ENCODE data around the gene AK1. TPM values are rescaled to one million over a fixed set of nuclear protein-coding genes. Genes with fewer than 3 reads are reported as not detected.
"Not testable (repeated sequence)": the region's sequence is repeated elsewhere in the genome, so short reads cannot be mapped to it uniquely, and the experiment has no call there.

The AK1 gene
- total RNA-seq, 2 donors from 2014 or later: 19.0 to 22.8 TPM

GRCh38 chr9:127837346-127837745 is 40.1 kb downstream of the AK1 start:
- H3K27me3 ChIP-seq (ENCODE audit: control insufficient read depth, insufficient read depth, low read length, poor library complexity, severe bottlenecking): no peaks in the 10 kb centered on the region
- Mint-ChIP-seq H3K4me1 (no peaks in the 10 kb centered on the region), H3K9me3 (no peaks in the 10 kb centered on the region), H3K27me3 (ENCODE audit: insufficient read depth) (no peaks in the 10 kb centered on the region), H3K4me3 (no peak overlapping the region), H3K36me3 (ENCODE audit: low read depth) (no peaks in the 10 kb centered on the region), H3K27ac (no peak overlapping the region)
- no peak overlapping the region for H3K4me3 ChIP-seq (ENCODE audit: low read length)
- H3K4me1 ChIP-seq (ENCODE audit: control insufficient read depth, insufficient read depth, low read length): no peaks in the 10 kb centered on the region
- no peak overlapping the region for H3K9ac ChIP-seq (ENCODE audit: extremely low read depth, low read length, poor library complexity, severe bottlenecking)
- no peak overlapping the region for H3K27ac ChIP-seq (ENCODE audit: low read depth, low read length)
- TF ChIP-seq CTCF (conservative IDR thresholded peaks at IDR 0.05): no peak
- DNase-seq: no peak
- 88 to 92% methylated on average over 1 to 4 of the region's 4 CpGs for WGBS, 2 experiments (ENCODE audit: insufficient coverage in 1 of 2, insufficient read length in 1 of 2)
- H3K36me3 ChIP-seq (ENCODE audit: control insufficient read depth, insufficient read depth, low read length): no peaks in the 10 kb centered on the region
- H3K9me3 ChIP-seq (ENCODE audit: control insufficient read depth, low read length): no peaks in the 10 kb centered on the region

GRCh38 chr9:127836561-127836960 is 40.9 kb downstream of the AK1 start:
- not testable (repeated sequence) for H3K27ac Mint-ChIP-seq; H3K36me3 ChIP-seq (ENCODE audit: control insufficient read depth, insufficient read depth, low read length); DNase-seq; H3K4me1 ChIP-seq (ENCODE audit: control insufficient read depth, insufficient read depth, low read length); H3K4me3 Mint-ChIP-seq; H3K4me1 Mint-ChIP-seq; H3K9ac ChIP-seq (ENCODE audit: extremely low read depth, low read length, poor library complexity, severe bottlenecking); H3K4me3 ChIP-seq (ENCODE audit: low read length); H3K27me3 ChIP-seq (ENCODE audit: control insufficient read depth, insufficient read depth, low read length, poor library complexity, severe bottlenecking); H3K27me3 Mint-ChIP-seq (ENCODE audit: insufficient read depth); H3K36me3 Mint-ChIP-seq (ENCODE audit: low read depth); H3K9me3 ChIP-seq (ENCODE audit: control insufficient read depth, low read length); H3K9me3 Mint-ChIP-seq
- 82 to 91% methylated on average over 3 of the region's 3 CpGs for WGBS, 2 experiments (ENCODE audit: insufficient coverage in 1 of 2, insufficient read length in 1 of 2)
- H3K27ac ChIP-seq (ENCODE audit: low read depth, low read length): peak overlapping the region; percentile 44

- Histone ChIP-seq H3K4me3 (ENCODE audit: low read length) (no peak overlapping the region), H3K27ac (ENCODE audit: low read depth, low read length) (peak overlapping the region; percentile 44), H3K4me1 (ENCODE audit: control insufficient read depth, insufficient read depth, low read length) (no peaks in the 10 kb centered on the region), H3K9me3 (ENCODE audit: control insufficient read depth, low read length) (no peaks in the 10 kb centered on the region), H3K9ac (ENCODE audit: extremely low read depth, low read length, poor library complexity, severe bottlenecking) (no peak overlapping the region), H3K36me3 (ENCODE audit: control insufficient read depth, insufficient read depth, low read length) (no peaks in the 10 kb centered on the region), H3K27me3 (ENCODE audit: control insufficient read depth, insufficient read depth, low read length, poor library complexity, severe bottlenecking) (no peaks in the 10 kb centered on the region)
- H3K4me3 Mint-ChIP-seq: no peak overlapping the region
- no peak for TF ChIP-seq CTCF (conservative IDR thresholded peaks at IDR 0.05)
- H3K9me3 Mint-ChIP-seq: no peaks in the 10 kb centered on the region
- no peaks in the 10 kb centered on the region for H3K36me3 Mint-ChIP-seq (ENCODE audit: low read depth)
- no peak for DNase-seq
- no peaks in the 10 kb centered on the region for H3K4me1 Mint-ChIP-seq
- no peak overlapping the region for H3K27ac Mint-ChIP-seq
- no peaks in the 10 kb centered on the region for H3K27me3 Mint-ChIP-seq (ENCODE audit: insufficient read depth)
- WGBS, 2 experiments (ENCODE audit: insufficient coverage in 1 of 2, insufficient read length in 1 of 2): 79 to 84% methylated on average over 5 to 17 of the region's 17 CpGs
Measured at GRCh38 chr9:127835991-127836516, 41.4 kb downstream of the AK1 start.

GRCh38 chr9:127833555-127833954 is 43.9 kb downstream of the AK1 start:
- Histone ChIP-seq H3K9me3 (ENCODE audit: control insufficient read depth, low read length) (no peaks in the 10 kb centered on the region), H3K9ac (ENCODE audit: extremely low read depth, low read length, poor library complexity, severe bottlenecking) (no peak overlapping the region), H3K27ac (ENCODE audit: low read depth, low read length) (no peak overlapping the region), H3K36me3 (ENCODE audit: control insufficient read depth, insufficient read depth, low read length) (no peaks in the 10 kb centered on the region), H3K4me3 (ENCODE audit: low read length) (no peak overlapping the region), H3K27me3 (ENCODE audit: control insufficient read depth, insufficient read depth, low read length, poor library complexity, severe bottlenecking) (no peaks in the 10 kb centered on the region), H3K4me1 (ENCODE audit: control insufficient read depth, insufficient read depth, low read length) (no peaks in the 10 kb centered on the region)
- no peak for DNase-seq
- Mint-ChIP-seq H3K9me3 (no peaks in the 10 kb centered on the region), H3K4me1 (peaks cover 6% of the 10 kb centered on the region), H3K27ac (no peak overlapping the region), H3K36me3 (ENCODE audit: low read depth) (no peaks in the 10 kb centered on the region), H3K4me3 (no peak overlapping the region), H3K27me3 (ENCODE audit: insufficient read depth) (no peaks in the 10 kb centered on the region)
- 90 to 100% methylated on average over 1 of the region's 1 CpG for WGBS, 2 experiments (ENCODE audit: insufficient coverage in 1 of 2, insufficient read length in 1 of 2)
- TF ChIP-seq CTCF (conservative IDR thresholded peaks at IDR 0.05): no peak

Data from endodermal cell (in vitro differentiated cells).